Skeletal muscle satellite cell (primary cell): ENCODE data around the gene MIDN.

Experiments used
- H3K27me3 ChIP-seq: 2 replicates; pipeline ENCODE4 v1.7.0; 2013; ENCODE audit warnings: low read length; ENCODE audit not compliant: control insufficient read depth, insufficient read depth
- H3K36me3 ChIP-seq: 2 replicates; pipeline ENCODE4 v1.7.0; 2013; ENCODE audit warnings: mild to moderate bottlenecking, control low read depth, low read length; ENCODE audit not compliant: insufficient read depth
- H3K4me1 ChIP-seq: 2 replicates; pipeline ENCODE4 v1.7.0; 2013; ENCODE audit warnings: low read length; ENCODE audit not compliant: control insufficient read depth, insufficient read depth
- H3K4me2 ChIP-seq: 2 replicates; pipeline ENCODE4 v1.7.0; 2013; ENCODE audit warnings: mild to moderate bottlenecking, low read length
- H3K4me3 ChIP-seq: 2 replicates; pipeline ENCODE4 v1.7.0; 2013; ENCODE audit warnings: low read length
- H3K9ac ChIP-seq: 2 replicates; pipeline ENCODE4 v1.7.0; 2013; ENCODE audit warnings: mild to moderate bottlenecking, low read depth, low read length, moderate library complexity
- H3K9me3 ChIP-seq: replicated peaks from 2 replicates; pipeline ENCODE4 v1.7.0; 2013; ENCODE audit warnings: mild to moderate bottlenecking, control low read depth, low read length

Gene MIDN

DNA sequence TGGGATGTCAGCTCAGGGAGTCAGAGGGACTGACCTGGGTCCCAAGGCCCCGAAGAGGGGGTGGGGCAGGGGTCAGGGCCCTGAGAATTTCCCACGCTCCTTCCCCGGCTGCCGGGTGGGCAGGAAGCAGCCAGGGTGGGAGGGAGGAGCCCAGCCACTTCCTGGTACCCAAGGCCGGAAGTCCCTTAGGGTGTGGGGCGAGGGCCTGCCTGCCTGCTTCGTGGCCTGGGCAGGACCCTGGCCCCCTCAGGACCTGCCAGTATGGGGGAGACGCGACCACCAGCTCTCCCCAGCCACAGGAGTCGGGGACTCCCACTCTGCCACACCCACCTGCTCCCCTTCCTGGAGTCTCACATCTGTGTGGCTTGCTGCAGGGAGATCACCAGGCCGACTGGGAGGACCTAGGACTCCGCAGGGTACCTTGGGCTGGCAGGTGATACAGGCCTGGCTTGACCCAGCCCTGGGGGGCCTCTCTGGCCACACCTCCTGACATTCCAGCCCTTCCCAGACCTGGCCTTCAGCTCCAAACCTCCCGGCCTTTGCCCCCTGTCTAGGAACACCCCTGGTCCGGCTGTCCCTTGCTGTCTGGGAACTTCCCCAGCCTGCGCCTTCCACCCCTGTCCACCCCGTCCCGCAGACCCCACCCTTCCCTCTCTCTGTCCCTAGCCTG, 11.0 kb downstream of the MIDN start:
- H3K4me1 ChIP-seq = peaks cover 80% of the 10 kb centered on the region
- H3K36me3 ChIP-seq = peaks cover 45% of the 10 kb centered on the region
- no peak overlapping the region for H3K4me3 ChIP-seq
- no peak overlapping the region for H3K4me2 ChIP-seq
- H3K27me3 ChIP-seq = no peaks in the 10 kb centered on the region
- H3K9me3 ChIP-seq = no peaks in the 10 kb centered on the region
- H3K9ac ChIP-seq = peak overlapping the region; percentile 23

DNA sequence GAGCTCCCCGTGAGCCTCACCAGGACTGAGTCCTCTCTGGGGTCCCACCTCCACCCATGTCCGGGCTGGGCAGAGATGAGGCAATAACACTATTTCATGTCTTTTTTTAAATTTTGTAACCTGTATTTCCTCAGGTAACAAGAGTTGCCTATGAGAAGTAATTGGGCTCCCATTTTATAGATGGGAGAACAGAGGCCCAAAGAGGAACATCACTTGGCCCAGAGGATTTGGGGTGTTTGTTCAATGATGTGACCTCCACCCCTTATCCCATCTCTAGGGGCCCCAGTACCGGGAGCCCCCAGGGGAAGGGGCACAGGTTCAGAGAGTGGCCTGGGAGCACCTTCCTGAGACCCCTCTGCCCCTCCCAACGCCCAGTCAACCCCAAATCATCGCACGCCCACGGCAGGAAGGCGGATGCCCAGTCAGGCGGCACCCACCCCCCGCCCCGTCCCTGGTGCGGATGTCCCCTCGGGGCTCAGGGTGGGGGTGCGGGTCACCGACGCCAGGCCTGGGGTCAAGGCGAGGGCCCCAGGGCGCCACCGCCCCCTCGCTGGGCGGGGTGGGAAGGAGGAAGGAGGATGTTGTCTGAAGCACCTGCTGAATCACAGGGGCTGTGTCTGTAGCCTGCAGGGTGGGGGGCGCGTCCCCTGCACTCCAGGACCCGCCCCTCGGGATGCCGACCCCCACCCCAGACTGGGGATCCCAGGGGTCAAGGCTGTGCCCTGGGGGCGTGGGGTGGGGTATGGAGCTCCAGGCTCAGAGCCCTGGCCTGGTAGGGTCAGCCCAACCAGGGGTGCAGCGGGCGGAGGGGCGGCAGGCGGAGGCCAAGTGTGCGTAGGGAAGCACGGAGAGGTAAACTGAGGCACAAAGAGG, 11.7 kb downstream of the MIDN start:
- no peaks in the 10 kb centered on the region for H3K27me3 ChIP-seq
- H3K9ac ChIP-seq = peak overlapping the region; percentile 23
- peak overlapping the region; percentile 72 for H3K4me2 ChIP-seq
- peaks cover 80% of the 10 kb centered on the region for H3K4me1 ChIP-seq
- H3K9me3 ChIP-seq = no peaks in the 10 kb centered on the region
- H3K4me3 ChIP-seq = peak overlapping the region; percentile 43
- peaks cover 37% of the 10 kb centered on the region for H3K36me3 ChIP-seq

DNA sequence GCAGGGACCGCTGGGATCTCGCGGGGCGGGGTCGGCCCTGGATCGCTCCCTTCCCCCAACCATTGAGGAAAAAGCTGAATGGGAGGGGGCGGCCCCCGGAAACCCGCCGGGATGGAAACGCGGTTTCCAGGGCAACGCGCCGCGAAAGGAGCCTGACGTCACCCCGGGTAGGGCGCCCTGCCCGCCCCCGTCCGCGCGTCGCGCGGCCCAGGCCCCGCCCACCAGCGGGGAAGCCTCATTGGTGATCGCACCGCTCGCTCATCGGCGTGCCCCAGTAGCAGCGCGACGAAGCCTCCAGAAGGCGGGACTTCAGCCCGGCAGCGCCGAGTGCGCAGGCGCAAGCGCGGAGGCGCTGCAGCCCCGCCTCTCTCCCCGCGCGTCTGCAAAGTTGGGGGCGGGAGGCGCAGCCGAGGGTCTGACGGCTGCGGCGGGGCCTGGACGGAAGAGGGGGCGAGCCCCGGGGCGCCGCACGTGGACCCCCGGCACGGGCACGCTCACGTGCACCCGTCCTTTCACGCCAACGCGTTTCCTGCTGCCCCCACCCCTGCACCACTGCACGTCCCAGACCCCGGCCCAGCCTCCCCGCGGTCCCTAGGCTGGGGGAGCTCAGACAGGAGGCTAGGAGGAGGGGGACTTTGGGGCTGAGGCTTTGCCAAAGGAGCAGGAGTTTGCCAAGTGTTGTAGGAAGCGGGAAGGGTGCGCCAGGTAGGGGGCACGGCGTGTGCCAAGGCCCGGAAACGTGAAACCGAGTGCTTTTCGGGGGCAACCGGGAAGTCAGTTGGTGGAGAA, 12.6 kb downstream of the MIDN start:
- Histone ChIP-seq H3K27me3 (no peaks in the 10 kb centered on the region), H3K9me3 (no peaks in the 10 kb centered on the region), H3K4me1 (peaks cover 79% of the 10 kb centered on the region), H3K4me2 (peak overlapping the region; percentile 89), H3K4me3 (peak overlapping the region; percentile 70), H3K9ac (peak overlapping the region; percentile 74), H3K36me3 (peaks cover 29% of the 10 kb centered on the region)

DNA sequence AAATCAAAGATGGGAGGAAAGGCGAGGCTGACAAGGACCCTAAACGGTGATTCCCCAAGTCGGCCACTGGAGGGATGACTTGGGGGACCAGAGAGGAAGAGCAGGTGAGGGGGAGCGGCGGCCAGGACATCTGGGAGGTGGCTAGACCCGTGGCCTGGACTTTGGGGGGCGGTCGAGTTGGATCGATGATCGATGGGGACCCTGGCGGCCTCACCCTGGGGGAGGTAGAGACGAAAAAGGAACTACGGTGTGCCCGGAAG, 13.1 kb downstream of the MIDN start:
- Histone ChIP-seq H3K4me3 (peak overlapping the region; percentile 70), H3K9ac (peak overlapping the region; percentile 74)

DNA sequence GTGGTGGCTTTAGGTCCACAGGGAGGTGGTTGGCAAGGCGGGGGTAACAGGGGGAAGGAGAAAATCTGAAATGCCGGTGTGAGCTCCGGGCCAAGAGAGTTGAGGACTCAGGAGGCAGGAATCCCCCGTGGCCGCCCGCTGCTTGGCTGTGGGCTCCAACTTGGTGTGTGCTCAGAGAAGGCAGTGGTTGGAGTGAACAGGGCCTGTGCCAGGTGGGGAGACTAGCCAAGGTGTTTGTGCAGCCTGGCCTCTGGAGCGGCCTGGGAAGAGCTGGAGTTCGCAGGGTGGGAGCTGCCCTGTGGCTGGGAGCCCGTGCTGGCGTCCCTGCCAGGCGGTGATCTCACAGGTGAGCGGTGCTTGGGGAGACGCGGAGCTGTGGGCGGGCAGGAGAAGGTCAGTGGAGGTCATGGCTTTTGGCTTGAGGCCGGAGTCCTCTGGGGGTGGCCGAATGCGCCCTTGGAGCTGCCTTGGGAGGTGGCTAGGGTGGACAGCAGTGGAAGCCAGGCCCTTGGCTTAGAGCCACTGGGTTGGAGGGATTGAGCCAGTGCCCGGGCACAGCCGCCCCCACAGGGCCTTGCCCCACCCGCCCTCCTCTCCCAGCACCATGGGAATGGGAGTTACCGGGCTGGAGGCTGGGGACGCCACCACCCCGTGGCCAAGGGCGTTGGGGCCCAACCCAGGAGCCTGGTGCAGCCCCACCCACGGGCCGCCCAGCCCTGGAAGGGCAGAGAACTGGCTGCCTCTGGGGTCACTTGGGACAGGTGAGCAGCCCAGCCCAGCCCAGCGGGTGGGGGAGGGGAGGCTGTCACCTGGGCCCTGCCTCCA, 13.6 kb downstream of the MIDN start:
- Histone ChIP-seq H3K4me2 (peak overlapping the region; percentile 89), H3K9me3 (no peaks in the 10 kb centered on the region), H3K27me3 (no peaks in the 10 kb centered on the region), H3K4me3 (peak overlapping the region; percentile 70), H3K4me1 (peaks cover 77% of the 10 kb centered on the region), H3K9ac (peak overlapping the region; percentile 74), H3K36me3 (peaks cover 21% of the 10 kb centered on the region)

More for the DNA sequence above, 13.1 kb downstream of the MIDN start:
- H3K4me2 ChIP-seq = peak overlapping the region; percentile 89
- no peaks in the 10 kb centered on the region for H3K9me3 ChIP-seq
- no peaks in the 10 kb centered on the region for H3K27me3 ChIP-seq
- H3K36me3 ChIP-seq = peaks cover 26% of the 10 kb centered on the region
- peaks cover 81% of the 10 kb centered on the region for H3K4me1 ChIP-seq

DNA sequence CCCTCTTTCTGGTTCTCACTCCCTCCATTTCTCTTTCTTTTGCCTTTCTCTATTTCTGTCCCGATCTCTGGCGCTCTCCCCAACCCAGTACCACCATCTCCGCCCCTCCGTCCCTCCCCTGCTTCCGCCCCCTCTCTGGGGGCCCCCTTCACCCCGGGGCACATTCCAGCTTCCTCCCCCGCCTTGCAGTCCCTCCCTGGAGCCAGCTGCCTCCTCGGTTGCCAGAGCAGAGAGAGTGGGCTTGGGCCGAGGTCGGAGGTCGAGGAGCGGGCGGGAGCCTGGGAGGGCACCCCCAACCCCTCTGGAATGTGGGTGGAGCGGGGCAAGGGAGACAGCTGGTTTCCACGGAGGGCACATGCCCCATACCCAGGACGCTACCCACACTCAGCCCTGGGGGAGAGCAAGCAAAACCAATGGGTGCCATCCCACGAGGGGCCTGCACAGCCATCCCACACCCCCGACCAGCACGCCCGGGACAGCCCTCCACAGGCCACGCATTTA, 14.3 kb downstream of the MIDN start:
- H3K36me3 ChIP-seq = peaks cover 15% of the 10 kb centered on the region
- peak overlapping the region; percentile 70 for H3K4me3 ChIP-seq
- H3K27me3 ChIP-seq = no peaks in the 10 kb centered on the region
- H3K9me3 ChIP-seq = no peaks in the 10 kb centered on the region
- H3K4me2 ChIP-seq = peak overlapping the region; percentile 89
- peaks cover 78% of the 10 kb centered on the region for H3K4me1 ChIP-seq
- H3K9ac ChIP-seq = peak overlapping the region; percentile 74

DNA sequence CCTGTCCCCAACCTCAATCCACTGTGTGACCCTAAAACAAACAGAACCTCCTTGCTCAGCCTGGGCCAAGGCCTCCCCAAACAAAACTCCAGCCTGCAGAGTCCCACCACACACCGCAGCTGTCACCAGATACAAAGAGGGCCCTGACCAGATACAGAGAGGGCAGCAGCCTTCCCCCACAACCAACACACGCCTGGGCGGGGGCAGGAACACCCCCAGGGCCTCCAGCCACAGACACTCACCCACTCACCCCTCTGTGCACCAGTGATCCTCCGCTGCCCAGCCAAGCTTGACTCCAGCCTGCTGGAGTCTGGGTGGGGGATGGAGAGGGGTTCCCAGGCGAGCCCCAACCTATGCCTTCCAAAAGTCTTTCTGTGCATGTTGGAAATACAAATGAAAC, 14.8 kb downstream of the MIDN start:
- Histone ChIP-seq H3K4me2 (peak overlapping the region; percentile 89), H3K4me3 (peak overlapping the region; percentile 70), H3K36me3 (peaks cover 9% of the 10 kb centered on the region), H3K27me3 (no peaks in the 10 kb centered on the region), H3K9me3 (no peaks in the 10 kb centered on the region), H3K9ac (peak overlapping the region; percentile 74), H3K4me1 (peaks cover 78% of the 10 kb centered on the region)

DNA sequence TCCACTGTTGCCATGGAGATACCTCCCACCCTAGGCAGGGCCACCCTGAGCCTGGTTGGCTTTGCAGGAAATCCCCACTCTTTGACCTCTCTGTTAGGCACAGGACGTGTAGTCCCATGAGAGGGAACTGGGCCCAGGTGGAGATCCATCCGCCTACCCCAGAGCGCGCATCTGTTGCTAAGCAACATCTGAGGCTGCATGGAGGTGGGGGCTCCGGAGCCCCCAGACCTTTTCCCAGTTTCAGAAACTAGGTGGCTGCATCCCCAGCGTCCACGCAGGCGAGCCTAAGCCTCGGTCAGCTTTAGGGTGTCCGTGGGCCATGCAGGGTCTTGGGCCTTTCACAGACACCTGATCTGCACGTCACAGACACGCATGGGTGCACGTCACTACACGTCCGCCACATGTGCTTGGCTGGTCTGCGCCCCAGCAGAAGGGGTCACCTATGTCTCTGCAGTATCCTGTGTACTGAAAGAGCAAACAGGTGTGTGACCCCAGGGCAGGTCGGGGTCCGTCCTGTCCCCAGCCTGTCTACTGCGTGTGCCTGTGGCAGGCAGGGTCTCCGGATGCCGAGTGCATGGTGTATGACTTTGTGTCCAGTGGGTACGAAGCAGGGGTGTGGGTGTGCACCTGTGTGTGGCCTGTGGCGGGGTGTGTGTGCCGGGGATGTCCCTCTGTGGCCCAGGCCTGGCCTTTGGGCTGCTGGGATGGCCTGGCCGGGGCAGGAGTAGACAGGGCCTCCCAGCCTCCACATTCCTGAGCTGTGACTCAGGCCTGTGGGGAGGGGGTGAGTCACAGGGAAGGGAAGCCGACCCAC, 16.6 kb downstream of the MIDN start:
- H3K9ac ChIP-seq = peak overlapping the region; percentile 51

DNA sequence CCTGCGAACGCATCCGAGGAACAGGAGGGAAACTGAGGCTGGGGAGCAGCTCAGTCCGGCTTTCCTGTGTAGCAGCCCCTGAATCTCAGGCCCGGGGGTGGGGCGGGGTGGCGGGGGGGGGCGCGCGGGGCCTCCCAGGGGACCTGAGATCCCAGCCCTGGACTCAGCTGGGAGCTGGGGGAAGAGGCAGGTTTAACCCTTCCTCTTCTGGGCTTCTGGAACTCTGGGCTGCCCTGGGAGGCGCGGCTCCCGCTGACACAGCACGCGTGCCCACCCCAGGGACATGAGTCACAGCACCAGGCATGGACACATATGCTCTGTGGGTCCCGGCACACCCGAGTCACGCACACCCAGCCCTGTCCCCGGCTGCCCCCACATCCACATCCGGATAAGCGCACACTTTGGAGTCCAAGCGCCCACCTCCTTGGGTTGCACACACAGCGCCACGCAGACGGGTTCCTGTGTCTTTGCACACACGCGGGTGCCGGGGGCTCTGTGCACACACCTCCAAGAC, 17.3 kb downstream of the MIDN start:
- Histone ChIP-seq H3K27me3 (no peaks in the 10 kb centered on the region), H3K4me1 (peaks cover 76% of the 10 kb centered on the region), H3K36me3 (peaks cover under 1% of the 10 kb centered on the region), H3K9me3 (no peaks in the 10 kb centered on the region), H3K9ac (peak overlapping the region; percentile 80), H3K4me2 (peak overlapping the region; percentile 96), H3K4me3 (peak overlapping the region; percentile 77)

More for the DNA sequence above, 16.6 kb downstream of the MIDN start:
- Histone ChIP-seq H3K4me3 (peak overlapping the region; percentile 51), H3K27me3 (no peaks in the 10 kb centered on the region), H3K4me2 (peak overlapping the region; percentile 76), H3K36me3 (no peaks in the 10 kb centered on the region), H3K9me3 (no peaks in the 10 kb centered on the region), H3K4me1 (peaks cover 76% of the 10 kb centered on the region)
